Measurements from ENCODE around the gene ATP6V0A1. TPM values are rescaled to one million over a fixed set of nuclear protein-coding genes. Genes with fewer than 3 reads are reported as not detected.

The ATP6V0A1 gene
- total and polyA plus RNA-seq, 4 donors: 44.4 to 203 (median 74.5) TPM

DNA sequence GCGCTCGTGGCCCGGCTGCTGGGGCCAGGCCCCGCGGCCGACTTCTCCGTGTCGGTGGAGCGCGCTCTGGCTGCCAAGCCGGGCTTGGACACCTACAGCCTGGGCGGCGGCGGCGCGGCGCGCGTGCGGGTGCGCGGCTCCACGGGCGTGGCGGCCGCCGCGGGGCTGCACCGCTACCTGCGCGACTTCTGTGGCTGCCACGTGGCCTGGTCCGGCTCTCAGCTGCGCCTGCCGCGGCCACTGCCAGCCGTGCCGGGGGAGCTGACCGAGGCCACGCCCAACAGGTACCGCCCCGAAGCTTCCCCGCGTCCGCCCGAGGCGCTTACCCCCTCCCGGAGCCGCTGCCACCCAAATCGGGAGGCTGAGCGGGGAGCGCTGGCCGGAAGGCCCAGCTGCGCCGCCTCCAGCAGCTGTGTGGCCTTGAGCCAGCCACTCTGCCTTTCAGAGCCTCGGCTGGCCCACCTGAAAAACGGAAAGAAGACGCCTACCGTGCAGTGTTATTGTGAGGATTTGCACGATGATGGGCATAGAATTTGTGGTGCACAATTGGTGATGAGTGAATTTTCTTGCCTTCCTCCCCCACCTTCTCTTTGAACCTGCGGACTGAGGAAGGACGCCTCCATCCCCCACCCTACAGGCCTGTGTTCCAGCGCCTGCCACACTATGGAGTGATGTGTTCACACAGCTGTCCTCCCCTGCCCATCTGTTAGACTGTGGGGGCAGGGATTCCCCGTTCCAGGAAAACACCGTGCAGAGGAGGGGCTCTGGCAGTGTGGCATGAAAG lies 77.9 kb downstream of the ATP6V0A1 start:
- ATAC-seq (ENCODE audit: insufficient read depth, low FRiP score): peak; percentile 64
- no peaks in the 10 kb centered on the region for H3K27me3 ChIP-seq (ENCODE audit: control insufficient read depth in 3 of 3, insufficient read depth in 3 of 3, low read length in 2 of 3)
- H3K4me3 ChIP-seq: peak overlapping the region; percentile 83
- H3K27ac ChIP-seq (ENCODE audit: low read depth in 1 of 2, low read length in 1 of 2): peak overlapping the region; percentile 88 to 98
- peaks cover 3 to 25% (median 5%) of the 10 kb centered on the region in 4 donors for H3K36me3 ChIP-seq (ENCODE audit: control insufficient read depth in 4 of 4, insufficient read depth in 4 of 4, low read length in 4 of 4)
- peaks cover 0 to 21% (median 5%) of the 10 kb centered on the region in 5 donors for H3K4me1 ChIP-seq (ENCODE audit: control insufficient read depth in 5 of 5, insufficient read depth in 5 of 5, low read length in 5 of 5)
- TF ChIP-seq, protein P1, sequence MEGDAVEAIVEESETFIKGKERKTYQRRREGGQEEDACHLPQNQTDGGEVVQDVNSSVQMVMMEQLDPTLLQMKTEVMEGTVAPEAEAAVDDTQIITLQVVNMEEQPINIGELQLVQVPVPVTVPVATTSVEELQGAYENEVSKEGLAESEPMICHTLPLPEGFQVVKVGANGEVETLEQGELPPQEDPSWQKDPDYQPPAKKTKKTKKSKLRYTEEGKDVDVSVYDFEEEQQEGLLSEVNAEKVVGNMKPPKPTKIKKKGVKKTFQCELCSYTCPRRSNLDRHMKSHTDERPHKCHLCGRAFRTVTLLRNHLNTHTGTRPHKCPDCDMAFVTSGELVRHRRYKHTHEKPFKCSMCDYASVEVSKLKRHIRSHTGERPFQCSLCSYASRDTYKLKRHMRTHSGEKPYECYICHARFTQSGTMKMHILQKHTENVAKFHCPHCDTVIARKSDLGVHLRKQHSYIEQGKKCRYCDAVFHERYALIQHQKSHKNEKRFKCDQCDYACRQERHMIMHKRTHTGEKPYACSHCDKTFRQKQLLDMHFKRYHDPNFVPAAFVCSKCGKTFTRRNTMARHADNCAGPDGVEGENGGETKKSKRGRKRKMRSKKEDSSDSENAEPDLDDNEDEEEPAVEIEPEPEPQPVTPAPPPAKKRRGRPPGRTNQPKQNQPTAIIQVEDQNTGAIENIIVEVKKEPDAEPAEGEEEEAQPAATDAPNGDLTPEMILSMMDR (IDR thresholded peaks at IDR 0.05; ENCODE audit: control extremely low read depth, extremely low read depth): no peak
- H3K9ac ChIP-seq (ENCODE audit: insufficient read depth in 1 of 2, low read length in 2 of 2): no peak overlapping the region
- peak; percentile 77 to 89 (median 83) for DNase-seq
- H3K9me3 ChIP-seq (ENCODE audit: control insufficient read depth in 4 of 4, insufficient read depth in 3 of 4, low read length in 3 of 4): no peaks in the 10 kb centered on the region
- WGBS, 2 donors: 1% methylated on average over 45 to 65 of the region's 65 CpGs

DNA sequence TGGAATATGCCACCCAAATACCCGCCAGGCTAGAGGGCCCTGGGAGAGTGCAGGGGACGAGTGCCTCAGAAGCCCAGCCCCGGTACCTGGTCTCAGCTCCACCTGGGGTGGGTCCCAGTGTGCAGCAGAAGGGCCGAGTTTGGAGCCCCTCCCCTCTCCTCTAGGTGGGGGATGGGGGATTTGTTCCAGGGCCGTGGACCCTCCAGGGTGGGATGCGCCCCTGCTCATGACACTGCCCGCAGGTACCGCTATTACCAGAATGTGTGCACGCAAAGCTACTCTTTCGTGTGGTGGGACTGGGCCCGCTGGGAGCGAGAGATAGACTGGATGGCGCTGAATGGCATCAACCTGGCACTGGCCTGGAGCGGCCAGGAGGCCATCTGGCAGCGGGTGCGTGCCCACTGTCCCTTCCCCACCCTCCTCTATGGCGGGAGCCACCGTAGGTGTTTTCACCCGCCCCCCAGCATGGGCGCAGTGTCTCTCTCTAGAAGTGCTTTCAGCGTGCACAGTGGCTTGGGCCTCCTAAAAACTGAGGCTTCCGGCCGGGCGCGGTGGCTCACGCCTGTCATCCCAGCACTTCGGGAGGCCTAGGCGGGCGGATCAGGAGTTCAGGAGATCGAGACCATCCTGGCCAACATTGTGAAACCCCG lies 78.6 kb downstream of the ATP6V0A1 start:
- H3K9ac ChIP-seq (ENCODE audit: insufficient read depth in 1 of 2, low read length in 2 of 2): no peak overlapping the region
- no peaks in the 10 kb centered on the region for H3K27me3 ChIP-seq (ENCODE audit: control insufficient read depth in 3 of 3, insufficient read depth in 3 of 3, low read length in 2 of 3)
- peak overlapping the region; percentile 83 for H3K4me3 ChIP-seq
- peaks cover 3 to 27% (median 5%) of the 10 kb centered on the region in 4 donors for H3K36me3 ChIP-seq (ENCODE audit: control insufficient read depth in 4 of 4, insufficient read depth in 4 of 4, low read length in 4 of 4)
- H3K27ac ChIP-seq (ENCODE audit: low read depth in 1 of 2, low read length in 1 of 2): peak overlapping the region; percentile 88 to 98
- no peak for ATAC-seq (ENCODE audit: insufficient read depth, low FRiP score)
- TF ChIP-seq, protein P1 (IDR thresholded peaks at IDR 0.05; ENCODE audit: control extremely low read depth, extremely low read depth): no peak
- 86 to 91% methylated on average over 31 of the region's 31 CpGs for WGBS, 2 donors
- peaks cover 0 to 18% (median 2%) of the 10 kb centered on the region in 5 donors for H3K4me1 ChIP-seq (ENCODE audit: control insufficient read depth in 5 of 5, insufficient read depth in 5 of 5, low read length in 5 of 5)
- no peaks in the 10 kb centered on the region for H3K9me3 ChIP-seq (ENCODE audit: control insufficient read depth in 4 of 4, insufficient read depth in 3 of 4, low read length in 3 of 4)
- no peak for DNase-seq

DNA sequence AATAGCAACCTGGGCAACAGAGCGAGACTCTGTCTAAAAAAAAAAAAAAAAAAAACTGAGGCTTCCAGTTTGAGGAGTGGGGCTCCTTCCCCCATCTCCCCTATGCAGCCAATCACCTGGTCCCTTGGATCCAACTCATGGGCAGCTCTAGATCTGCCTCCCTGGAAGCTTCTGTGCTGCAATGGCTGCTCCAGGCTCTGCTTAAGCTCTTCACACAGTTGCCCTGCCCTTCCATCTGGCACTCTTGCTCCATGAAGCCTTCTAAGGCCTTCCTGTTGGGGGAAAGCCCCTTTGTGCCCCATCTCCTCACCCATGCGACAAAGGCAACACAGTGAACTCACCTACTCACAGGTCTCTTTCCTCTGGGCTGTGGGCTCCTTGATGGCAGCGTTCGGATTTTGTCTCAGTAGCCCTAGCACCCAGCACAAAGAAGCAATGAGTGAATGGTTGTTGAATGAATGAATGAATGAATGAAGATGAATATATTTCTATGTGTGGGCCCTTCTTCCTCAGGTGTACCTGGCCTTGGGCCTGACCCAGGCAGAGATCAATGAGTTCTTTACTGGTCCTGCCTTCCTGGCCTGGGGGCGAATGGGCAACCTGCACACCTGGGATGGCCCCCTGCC lies 79.3 kb downstream of the ATP6V0A1 start:
- Histone ChIP-seq H3K36me3 (ENCODE audit: control insufficient read depth in 4 of 4, insufficient read depth in 4 of 4, low read length in 4 of 4) (peaks cover 3 to 33% (median 6%) of the 10 kb centered on the region in 4 donors), H3K27ac (ENCODE audit: low read depth in 1 of 2, low read length in 1 of 2) (no peak overlapping the region), H3K27me3 (ENCODE audit: control insufficient read depth in 3 of 3, insufficient read depth in 3 of 3, low read length in 2 of 3) (no peaks in the 10 kb centered on the region), H3K4me1 (ENCODE audit: control insufficient read depth in 5 of 5, insufficient read depth in 5 of 5, low read length in 5 of 5) (peaks cover 0 to 18% (median 2%) of the 10 kb centered on the region in 5 donors), H3K9me3 (ENCODE audit: control insufficient read depth in 4 of 4, insufficient read depth in 3 of 4, low read length in 3 of 4) (no peaks in the 10 kb centered on the region), H3K9ac (ENCODE audit: insufficient read depth in 1 of 2, low read length in 2 of 2) (no peak overlapping the region), H3K4me3 (no peak overlapping the region)
- WGBS, 2 donors: 91 to 94% methylated on average over 5 of the region's 5 CpGs
- TF ChIP-seq, protein P1 (IDR thresholded peaks at IDR 0.05; ENCODE audit: control extremely low read depth, extremely low read depth): no peak
- ATAC-seq (ENCODE audit: insufficient read depth, low FRiP score): no peak
- DNase-seq: no peak
